GM12878 (cell line): ENCODE results near the gene SPON2. TPM values are rescaled to one million over a fixed set of nuclear protein-coding genes. Genes with fewer than 3 reads are reported as not detected.

Experiments
- ATAC-seq: fragments of 200-7000 bp; cut with Tn5 transposase; 3 replicates; pipeline ENCODE4 v1.9.1; 2020; ENCODE audit warnings: mild to moderate bottlenecking, moderate library complexity
- BruUV-seq: library from RNA; stranded (reverse); fragments of 400-500 nt; replicated peaks from 2 replicates; lab custom pipeline; 2021; lab: Mats Ljungman, UMichigan
- CTCF ChIA-PET: fragments of 300-600 bp; sonication (Branson Sonifier 250); formaldehyde crosslinking; extraction: SDS; loops from one replicate; lab custom pipeline; 2021; ENCODE audit warnings: inconsistent platforms; lab: Yijun Ruan, JAX
- POLR2A ChIA-PET: fragments of 350-600 bp; formaldehyde crosslinking; extraction: SDS; loops from one replicate; lab custom pipeline; 2021; ENCODE audit warnings: inconsistent platforms; lab: Charles Lee
- RAD21 ChIA-PET: fragments of 300-600 bp; sonication (Branson Sonifier 250); formaldehyde crosslinking; loops from one replicate; lab custom pipeline; 2023; ENCODE audit warnings: antibody characterized with exemption; ENCODE audit not compliant: unreplicated experiment; lab: Charles Lee
- SMC1A ChIA-PET: fragments of 300-600 bp; sonication (Branson Sonifier 250); formaldehyde crosslinking; loops from one replicate; lab custom pipeline; 2023; ENCODE audit not compliant: unreplicated experiment, uncharacterized antibody; lab: Charles Lee
- DNase-seq: peaks from one replicate; pipeline ENCODE4 v3.0.0-alpha.2; 2011; ENCODE audit warnings: low read depth, low spot score
- FAIRE-seq: peaks from 3 replicates; lab custom pipeline; 2011; peaks lifted over from hg19 to GRCh38; lab: Jason Lieb, UNC
- H2AFZ ChIP-seq: 2 replicates; pipeline ENCODE4 v1.6.0; 2011; ENCODE audit warnings: low read depth, low read length, control low read depth; ENCODE audit not compliant: control insufficient read depth
- H3K27ac ChIP-seq: 2 replicates; pipeline ENCODE4 v1.5.1; 2011; ENCODE audit warnings: control low read depth; ENCODE audit not compliant: control insufficient read depth, insufficient read depth
- H3K27me3 ChIP-seq, 2 experiments: replicated peaks in 1 of 2; 2 replicates each; pipeline versions ENCODE4 v1.6.0 to v1.6.1; 2011; ENCODE audit warnings: low read length in 1 of 2; ENCODE audit not compliant: control insufficient read depth in 2 of 2, insufficient read depth in 2 of 2
- H3K36me3 ChIP-seq, 2 experiments: 2 replicates each; pipeline ENCODE4 v1.5.1; 2011; ENCODE audit warnings: low read length in 1 of 2; ENCODE audit not compliant: control insufficient read depth in 2 of 2, insufficient read depth in 2 of 2
- H3K4me1 ChIP-seq: 2 replicates; pipeline ENCODE4 v1.6.1; 2011; ENCODE audit warnings: mild to moderate bottlenecking, low read length, moderate library complexity, mixed read lengths; ENCODE audit not compliant: control insufficient read depth, insufficient read depth
- H3K4me2 ChIP-seq: 2 replicates; pipeline ENCODE4 v1.6.0; 2011; ENCODE audit warnings: control low read depth; ENCODE audit not compliant: control insufficient read depth, insufficient read depth
- H3K4me3 ChIP-seq: fragments of 200-600 bp; sonication (generic); 2 replicates; pipeline ENCODE4 v1.5.1; 2016
- H3K79me2 ChIP-seq: 2 replicates; pipeline ENCODE4 v1.6.0; 2011; ENCODE audit warnings: low read length; ENCODE audit not compliant: control insufficient read depth, insufficient read depth
- H3K9ac ChIP-seq: 2 replicates; pipeline ENCODE4 v1.8.0; 2011; ENCODE audit warnings: low read length, control low read depth, mixed read lengths; ENCODE audit not compliant: control insufficient read depth, insufficient read depth
- H3K9me3 ChIP-seq: replicated peaks from 3 replicates; pipeline ENCODE4 v1.5.1; 2011; ENCODE audit warnings: mild to moderate bottlenecking, low read length; ENCODE audit not compliant: control insufficient read depth, insufficient read depth
- H4K20me1 ChIP-seq: 2 replicates; pipeline ENCODE4 v1.6.0; 2011; ENCODE audit not compliant: control insufficient read depth, insufficient read depth
- BMI1 ChIP-seq: fragments of 450-650 bp; IDR thresholded peaks from 2 replicates; pipeline ENCODE4 v1.6.1; 2016; ENCODE audit warnings: mild to moderate bottlenecking, moderate library complexity, borderline replicate concordance
- CBX5 ChIP-seq: sonication (generic); IDR thresholded peaks from 2 replicates; pipeline ENCODE4 v1.6.1; 2016; ENCODE audit warnings: low read depth, moderate library complexity, mild to moderate bottlenecking, inconsistent platforms
- FOS ChIP-seq: IDR thresholded peaks from 3 replicates; pipeline ENCODE4 v1.6.1; 2011; ENCODE audit warnings: borderline replicate concordance; ENCODE audit not compliant: insufficient read length; ENCODE audit errors: extremely low read depth
- MYB ChIP-seq: fragments of 150-350 bp; IDR thresholded peaks from 2 replicates; pipeline ENCODE4 v1.6.1; 2014; ENCODE audit warnings: mild to moderate bottlenecking, low read depth, low read length, borderline replicate concordance
- SPI1 ChIP-seq: IDR thresholded peaks from 2 replicates; pipeline ENCODE4 v1.6.1; 2011; ENCODE audit warnings: low read depth, mild to moderate bottlenecking, low read length, moderate library complexity, borderline replicate concordance; ENCODE audit not compliant: insufficient read depth
- STAT1 ChIP-seq: fragments of 450-650 bp; conservative IDR thresholded peaks from 2 replicates; pipeline ENCODE4 v1.6.1; 2014; ENCODE audit warnings: antibody characterized with exemption, mild to moderate bottlenecking
- SUPT20H ChIP-seq: IDR thresholded peaks from 2 replicates; pipeline ENCODE4 v1.6.1; 2011; ENCODE audit warnings: low read depth, mild to moderate bottlenecking, low read length, moderate library complexity, borderline replicate concordance; ENCODE audit not compliant: control insufficient read depth
- ZNF24 ChIP-seq: fragments of 450-650 bp; IDR thresholded peaks from 2 replicates; pipeline ENCODE4 v1.6.1; 2017; ENCODE audit warnings: antibody characterized with exemption, mild to moderate bottlenecking
- WGBS: methylation state at CpG from one replicate; pipeline ENCODE4 v1.1.6; 2016; ENCODE audit warnings: low lambda C conversion rate; ENCODE audit not compliant: insufficient replicate concordance, insufficient coverage; ENCODE audit errors: missing lambda C conversion rate; 5-methylcytosine and 5-hydroxymethylcytosine counted together
- in situ Hi-C: fragments of 300-500 bp; cut with MboI; formaldehyde crosslinking; loops from 9 replicates; pipeline ENCODE4 v1.14.3; 2018; ENCODE audit warnings: mixed read lengths
- intact Hi-C: fragments of 100-400 bp; cut with micrococcal nuclease; formaldehyde crosslinking; loops from one replicate; pipeline ENCODE4 v1.14.2; 2022; ENCODE audit not compliant: unreplicated experiment
- polyA plus RNA-seq, 11 experiments: library from polyadenylated mRNA; depleted of rRNA in 4 of 11; unstranded in 6 of 11; stranded (reverse) in 5 of 11; fragments of >200 nt; fragmentation: Nextera tagmentation in 4 of 11; fragmentation: Illumina TruSeq in 1 of 11; extraction: Ambion mirVana in 4 of 11; extraction: Trizol in 1 of 11; gene quantifications; 1 replicate in 1 of 11; 2 replicates in 10 of 11; pipeline versions ENCODE4 v1.2.1 to v1.2.3, GENCODE V29; 2011 to 2016; ENCODE audit warnings: inconsistent platforms in 2 of 11, missing spikeins in 2 of 11, low read depth in 1 of 11
- total RNA-seq, 4 experiments: library from RNA; depleted of rRNA in 3 of 4; stranded (reverse); fragments of >200 nt in 3 of 4; fragmentation: Illumina TruSeq in 1 of 4; extraction: Trizol in 1 of 4; gene quantifications; 2 replicates each; pipeline versions ENCODE4 v1.2.1 to v1.2.3, GENCODE V29; 2013 to 2021
- TF ChIP-seq, protein P1 (sequence below): fragments of 150-350 bp; IDR thresholded peaks from 2 replicates; pipeline ENCODE4 v1.6.1; 2014; ENCODE audit warnings: mild to moderate bottlenecking, low read depth, low read length
- TF ChIP-seq, protein P2 (sequence below): fragments of 150-350 bp; IDR thresholded peaks from 2 replicates; pipeline ENCODE4 v1.6.1; 2016; ENCODE audit warnings: low read depth, low read length

SPON2 gene
- total and polyA plus RNA-seq, 10 of the 15 experiments (the other 5 are each of a cell fraction or from before 2014, with no cell fraction given), result 1.1 to 11.2 (median 7.3) TPM

DNA sequence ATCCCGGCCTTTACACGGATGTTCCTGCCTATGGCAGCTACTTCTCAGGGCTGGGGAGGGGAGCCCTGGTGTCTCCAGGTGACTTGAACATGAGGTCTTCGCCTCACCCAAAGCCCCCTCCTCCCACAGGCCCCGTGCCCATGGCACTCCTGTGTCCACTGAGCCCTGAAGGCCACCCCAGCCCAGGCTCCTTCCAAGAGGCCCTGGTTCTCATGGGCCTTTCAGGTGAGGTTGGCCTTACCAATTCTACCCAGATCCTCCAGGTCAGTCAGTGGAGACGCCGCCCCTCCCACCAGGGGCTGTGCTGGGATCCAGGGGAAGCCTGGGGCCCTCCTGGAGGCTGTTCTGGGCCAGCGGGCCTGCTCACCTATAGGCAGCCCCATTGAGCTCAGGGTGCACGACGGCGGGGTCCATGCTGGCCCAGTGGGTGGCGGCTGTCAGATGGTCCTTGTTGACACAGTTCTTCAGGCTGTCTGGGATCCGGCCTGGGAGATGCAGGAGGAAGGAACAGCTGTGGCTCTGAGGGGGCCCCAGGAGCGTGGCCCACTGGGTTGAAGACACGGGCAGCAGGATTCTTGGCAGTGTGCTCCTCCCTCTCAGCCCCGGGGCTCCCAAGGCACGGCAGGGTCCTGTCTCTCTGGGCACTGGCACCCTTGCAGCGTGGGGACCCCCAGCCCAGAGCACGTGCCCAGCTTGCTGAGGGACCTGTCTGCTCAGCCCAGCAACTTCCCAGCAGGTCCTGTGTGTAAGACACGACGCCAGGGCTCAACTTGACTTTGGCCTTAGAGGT lies 40.4 kb upstream of the SPON2 start:
- no peak for ATAC-seq
- peaks cover 9% of the 10 kb centered on the region for H3K79me2 ChIP-seq
- ChIA-PET CTCF (interaction anchor here (1.5 kb wide), 1 partner anchor 9 kb away, joined by 4 read pairs; no protein-coding TSS in a partner anchor), RAD21 (no interaction called here), POLR2A (no interaction called here), SMC1A (interaction anchor here (1.1 kb wide), 1 partner anchor 9 kb away, joined by 3 read pairs; no protein-coding TSS in a partner anchor)
- no peak overlapping the region for H3K4me2 ChIP-seq
- 95% methylated on average over 20 of the region's 20 CpGs for WGBS
- H3K27ac ChIP-seq, result no peak overlapping the region
- H3K27me3 ChIP-seq, result no peaks in the 10 kb centered on the region
- no peak for DNase-seq
- peaks cover 18 to 37% of the 10 kb centered on the region in 2 experiments for H3K36me3 ChIP-seq
- TF ChIP-seq STAT1 (no peak), CBX5 (no peak), SUPT20H (no peak), BMI1 (no peak), MYB (no peak), ZNF24 (no peak), SPI1 (no peak), FOS (no peak)
- TF ChIP-seq, protein P1, sequence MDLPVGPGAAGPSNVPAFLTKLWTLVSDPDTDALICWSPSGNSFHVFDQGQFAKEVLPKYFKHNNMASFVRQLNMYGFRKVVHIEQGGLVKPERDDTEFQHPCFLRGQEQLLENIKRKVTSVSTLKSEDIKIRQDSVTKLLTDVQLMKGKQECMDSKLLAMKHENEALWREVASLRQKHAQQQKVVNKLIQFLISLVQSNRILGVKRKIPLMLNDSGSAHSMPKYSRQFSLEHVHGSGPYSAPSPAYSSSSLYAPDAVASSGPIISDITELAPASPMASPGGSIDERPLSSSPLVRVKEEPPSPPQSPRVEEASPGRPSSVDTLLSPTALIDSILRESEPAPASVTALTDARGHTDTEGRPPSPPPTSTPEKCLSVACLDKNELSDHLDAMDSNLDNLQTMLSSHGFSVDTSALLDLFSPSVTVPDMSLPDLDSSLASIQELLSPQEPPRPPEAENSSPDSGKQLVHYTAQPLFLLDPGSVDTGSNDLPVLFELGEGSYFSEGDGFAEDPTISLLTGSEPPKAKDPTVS, result no peak
- TF ChIP-seq, protein P2, sequence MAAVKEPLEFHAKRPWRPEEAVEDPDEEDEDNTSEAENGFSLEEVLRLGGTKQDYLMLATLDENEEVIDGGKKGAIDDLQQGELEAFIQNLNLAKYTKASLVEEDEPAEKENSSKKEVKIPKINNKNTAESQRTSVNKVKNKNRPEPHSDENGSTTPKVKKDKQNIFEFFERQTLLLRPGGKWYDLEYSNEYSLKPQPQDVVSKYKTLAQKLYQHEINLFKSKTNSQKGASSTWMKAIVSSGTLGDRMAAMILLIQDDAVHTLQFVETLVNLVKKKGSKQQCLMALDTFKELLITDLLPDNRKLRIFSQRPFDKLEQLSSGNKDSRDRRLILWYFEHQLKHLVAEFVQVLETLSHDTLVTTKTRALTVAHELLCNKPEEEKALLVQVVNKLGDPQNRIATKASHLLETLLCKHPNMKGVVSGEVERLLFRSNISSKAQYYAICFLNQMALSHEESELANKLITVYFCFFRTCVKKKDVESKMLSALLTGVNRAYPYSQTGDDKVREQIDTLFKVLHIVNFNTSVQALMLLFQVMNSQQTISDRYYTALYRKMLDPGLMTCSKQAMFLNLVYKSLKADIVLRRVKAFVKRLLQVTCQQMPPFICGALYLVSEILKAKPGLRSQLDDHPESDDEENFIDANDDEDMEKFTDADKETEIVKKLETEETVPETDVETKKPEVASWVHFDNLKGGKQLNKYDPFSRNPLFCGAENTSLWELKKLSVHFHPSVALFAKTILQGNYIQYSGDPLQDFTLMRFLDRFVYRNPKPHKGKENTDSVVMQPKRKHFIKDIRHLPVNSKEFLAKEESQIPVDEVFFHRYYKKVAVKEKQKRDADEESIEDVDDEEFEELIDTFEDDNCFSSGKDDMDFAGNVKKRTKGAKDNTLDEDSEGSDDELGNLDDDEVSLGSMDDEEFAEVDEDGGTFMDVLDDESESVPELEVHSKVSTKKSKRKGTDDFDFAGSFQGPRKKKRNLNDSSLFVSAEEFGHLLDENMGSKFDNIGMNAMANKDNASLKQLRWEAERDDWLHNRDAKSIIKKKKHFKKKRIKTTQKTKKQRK, result no peak
- no peak overlapping the region for H2AFZ ChIP-seq
- intact Hi-C loops (no loop called here), in situ Hi-C loops (no loop called here)
- BruUV-seq, result no TSS peak
- FAIRE-seq, result no peak
- no peak overlapping the region for H3K4me3 ChIP-seq
- no peaks in the 10 kb centered on the region for H4K20me1 ChIP-seq
- H3K9me3 ChIP-seq, result no peaks in the 10 kb centered on the region
- H3K4me1 ChIP-seq, result peaks cover 30% of the 10 kb centered on the region
- no peak overlapping the region for H3K9ac ChIP-seq
